Mesodermal cell (in vitro differentiated cells): ENCODE data around the gene KLHDC7B.
A peak's percentile ranks its signal among the peaks of the same experiment; 100 is the strongest.

ENCODE experiments used
- H3K27ac ChIP-seq: 2 replicates; pipeline ENCODE4 v1.7.0; 2013; ENCODE audit warnings: mild to moderate bottlenecking, low read depth, low read length, moderate library complexity; ENCODE audit not compliant: severe bottlenecking
- H3K36me3 ChIP-seq: 2 replicates; pipeline ENCODE4 v1.7.1; 2013; ENCODE audit warnings: mild to moderate bottlenecking, low read length, moderate library complexity; ENCODE audit not compliant: control insufficient read depth, insufficient read depth
- H3K4me1 ChIP-seq: one replicate; pipeline ENCODE4 v1.7.1; 2013; ENCODE audit warnings: mild to moderate bottlenecking, low read length; ENCODE audit not compliant: insufficient read depth, control insufficient read depth, poor library complexity, severe bottlenecking
- H3K4me3 ChIP-seq: 2 replicates; pipeline ENCODE4 v1.7.0; 2013; ENCODE audit warnings: low read length, control low read depth, mild to moderate bottlenecking; ENCODE audit not compliant: insufficient read depth, poor library complexity, severe bottlenecking; ENCODE audit errors: extremely low read depth
- H3K9me3 ChIP-seq: 2 replicates; pipeline ENCODE4 v1.7.1; 2013; ENCODE audit warnings: mild to moderate bottlenecking, low read length, moderate library complexity; ENCODE audit not compliant: control insufficient read depth
- WGBS, 2 experiments: methylation state at CpG; one replicate each; pipeline ENCODE4 v1.1.5; 2013; ENCODE audit warnings: missing lambda C conversion rate in 2 of 2; ENCODE audit not compliant: insufficient coverage in 2 of 2; 5-methylcytosine and 5-hydroxymethylcytosine counted together

The KLHDC7B gene

GRCh38 chr22:50505776-50506610 lies 39.7 kb upstream of the KLHDC7B start:
- no peak overlapping the region for H3K27ac ChIP-seq
- peak overlapping the region; percentile 82 for H3K4me3 ChIP-seq
- peaks cover 24% of the 10 kb centered on the region for H3K36me3 ChIP-seq
- 90 to 92% methylated on average over 40 of the region's 41 CpGs for WGBS, 2 experiments
- H3K4me1 ChIP-seq = peaks cover 13% of the 10 kb centered on the region
- H3K9me3 ChIP-seq = no peaks in the 10 kb centered on the region

DNA sequence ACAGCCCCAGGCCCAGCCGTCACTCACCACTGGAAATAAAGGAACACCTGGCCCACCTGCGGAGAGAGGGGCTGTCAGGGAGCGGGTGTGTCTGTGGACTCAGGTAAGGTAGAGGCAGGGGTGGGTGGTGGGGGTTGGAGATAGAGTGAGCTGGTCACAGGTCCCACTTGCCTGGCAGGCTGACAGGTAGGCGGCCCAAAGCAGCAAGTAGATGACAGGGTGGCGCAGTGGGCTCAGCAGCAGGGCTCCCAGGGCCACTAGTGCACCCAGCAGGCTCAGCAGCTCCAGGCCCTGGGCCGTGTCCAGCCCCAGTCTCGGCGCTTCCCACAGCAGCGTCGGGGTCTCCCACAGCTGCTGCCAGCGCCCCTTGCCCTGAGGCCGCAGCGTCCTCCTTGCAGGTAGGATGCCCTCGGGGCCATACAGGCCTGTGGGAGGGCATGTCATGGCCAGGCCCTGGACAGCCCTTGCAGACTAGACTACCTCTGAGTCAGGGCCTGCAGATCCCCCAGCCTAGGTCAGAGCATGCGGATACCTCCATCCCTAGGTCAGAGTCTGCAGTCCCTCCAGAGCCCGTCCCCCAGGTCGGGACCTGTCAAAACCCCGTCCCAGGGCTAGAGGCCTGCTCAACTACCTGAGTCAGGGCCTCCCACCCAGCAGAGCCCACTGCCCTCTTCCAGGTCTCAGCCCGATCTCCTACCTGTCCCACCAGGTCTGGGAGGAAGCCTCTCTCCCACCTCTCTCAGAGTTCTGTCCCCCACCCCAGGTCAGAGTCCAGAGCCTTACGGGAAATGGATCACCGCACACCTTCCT lies 38.9 kb upstream of the KLHDC7B start:
- Histone ChIP-seq H3K27ac (peak overlapping the region; percentile 29), H3K36me3 (peaks cover 25% of the 10 kb centered on the region), H3K4me3 (peak overlapping the region; percentile 82), H3K4me1 (peaks cover 13% of the 10 kb centered on the region), H3K9me3 (no peaks in the 10 kb centered on the region)
- 42 to 56% methylated on average over 13 to 16 of the region's 21 CpGs for WGBS, 2 experiments

DNA sequence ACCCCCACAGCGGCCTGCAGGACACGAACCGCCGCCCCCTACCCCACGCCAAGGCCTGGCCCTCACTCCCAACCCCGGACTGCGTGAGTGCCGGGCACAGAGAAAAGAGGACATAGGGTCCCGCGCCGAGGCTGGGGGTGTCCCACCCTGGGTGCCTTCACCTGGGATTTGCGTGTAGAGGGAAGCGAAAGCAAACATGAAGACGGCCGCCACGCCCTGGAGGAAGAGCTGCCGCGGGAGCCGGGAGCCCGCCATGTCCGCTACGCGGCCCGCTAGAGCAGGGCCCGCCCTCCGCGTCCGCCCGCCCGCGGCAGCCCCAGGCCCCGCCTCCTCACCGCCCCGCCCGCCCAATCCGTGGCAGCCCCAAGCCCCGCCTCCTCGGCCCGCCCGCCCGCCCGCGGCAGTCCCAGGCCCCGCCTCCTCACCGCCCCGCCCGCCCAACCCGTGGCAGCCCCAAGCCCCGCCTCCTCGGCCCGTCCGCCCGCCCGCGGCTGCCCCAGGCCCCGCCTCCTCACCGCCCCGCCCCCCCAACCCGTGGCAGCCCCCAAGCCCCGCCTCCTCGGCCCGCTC lies 38.2 kb upstream of the KLHDC7B start, which contains the start of gene LMF2:
Gene LMF2, minus strand, starts transcription at position 282 of the 570 bp plus-strand sequence. Its CDS starts 27 bp downstream, at position 255.
- Histone ChIP-seq H3K36me3 (peaks cover 32% of the 10 kb centered on the region), H3K4me3 (peak within 1 kb of the TSS; percentile 82), H3K27ac (peak within 1 kb of the TSS; percentile 94), H3K9me3 (no peaks in the 10 kb centered on the region), H3K4me1 (peaks cover 13% of the 10 kb centered on the region)
- WGBS, 2 experiments = 0 to 1% methylated on average over 19 to 24 of the region's 62 CpGs

DNA sequence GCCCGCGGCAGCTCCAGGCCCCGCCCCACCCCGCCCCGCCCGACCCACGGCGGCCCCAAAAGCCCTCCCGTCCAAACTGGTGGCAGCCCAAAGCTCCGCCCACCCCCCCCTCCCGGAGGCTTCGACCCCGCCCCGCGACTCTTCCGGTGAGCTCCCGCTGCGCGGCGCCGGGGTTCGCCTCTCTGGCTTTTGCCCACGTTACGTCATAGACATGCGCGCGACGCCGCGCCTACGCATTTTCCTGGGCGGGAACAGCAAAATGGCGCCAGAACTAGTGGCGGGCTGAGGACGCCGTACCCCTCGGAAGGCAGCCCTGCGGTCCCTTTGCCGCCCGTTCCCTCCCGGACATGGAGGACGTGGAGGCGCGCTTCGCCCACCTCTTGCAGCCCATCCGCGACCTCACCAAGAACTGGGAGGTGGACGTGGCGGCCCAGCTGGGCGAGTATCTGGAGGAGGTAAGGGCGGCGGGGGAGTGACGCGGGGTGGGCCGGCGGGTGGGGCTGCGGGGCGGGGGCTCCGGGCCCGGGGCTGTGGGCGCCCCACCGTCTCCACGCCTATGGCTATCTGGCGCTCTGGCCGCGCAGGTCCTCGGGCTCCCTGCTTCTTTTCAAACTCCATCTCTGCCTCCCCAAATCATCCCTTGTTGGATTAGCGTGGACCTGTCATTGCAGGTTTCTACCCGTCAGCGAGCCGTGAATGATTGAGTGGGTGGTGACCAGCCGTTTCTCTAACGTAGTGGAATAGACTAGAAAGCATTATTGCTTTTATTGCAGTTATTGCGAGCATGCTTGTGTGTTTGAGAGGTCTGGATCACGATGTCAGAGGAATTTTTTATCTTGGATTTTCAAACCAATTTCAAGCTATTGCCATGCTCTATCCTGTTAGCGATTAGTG lies 37.5 kb upstream of the KLHDC7B start, which contains the start of gene NCAPH2:
Gene NCAPH2, plus strand, starts transcription at position 234 of the 894 bp plus-strand sequence. Its CDS starts 114 bp downstream, at position 348.
- WGBS, 2 experiments = 0 to 1% methylated on average over 28 to 50 of the region's 76 CpGs
- no peaks in the 10 kb centered on the region for H3K9me3 ChIP-seq
- peaks cover 13% of the 10 kb centered on the region for H3K4me1 ChIP-seq
- peak within 1 kb of the TSS; percentile 82 for H3K4me3 ChIP-seq
- peak within 1 kb of the TSS; percentile 94 for H3K27ac ChIP-seq
- peaks cover 34% of the 10 kb centered on the region for H3K36me3 ChIP-seq

DNA sequence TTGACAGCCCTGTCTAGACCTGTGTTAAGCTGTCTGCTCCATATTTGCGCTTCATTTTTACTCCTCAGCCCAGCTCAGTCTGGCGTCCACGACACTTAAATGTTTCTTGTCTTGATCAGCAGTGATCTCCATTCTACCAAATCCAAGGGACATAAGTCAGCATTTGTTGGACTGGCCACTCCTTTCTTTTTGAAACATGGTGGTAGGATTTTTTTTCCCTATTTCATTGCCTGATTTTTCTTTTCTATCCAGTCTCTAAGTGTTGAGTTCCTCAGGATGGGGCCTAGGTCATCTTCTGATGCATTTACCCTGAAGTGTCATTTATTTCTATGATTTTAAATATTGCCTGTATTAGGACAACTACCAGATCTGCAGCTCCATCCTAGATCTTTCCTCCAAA lies 36.8 kb upstream of the KLHDC7B start:
- Histone ChIP-seq H3K9me3 (no peaks in the 10 kb centered on the region), H3K4me1 (peaks cover 13% of the 10 kb centered on the region), H3K4me3 (peak overlapping the region; percentile 65), H3K36me3 (peaks cover 31% of the 10 kb centered on the region), H3K27ac (no peak overlapping the region)
- WGBS, 2 experiments = 49 to 55% methylated on average over 3 of the region's 3 CpGs

DNA sequence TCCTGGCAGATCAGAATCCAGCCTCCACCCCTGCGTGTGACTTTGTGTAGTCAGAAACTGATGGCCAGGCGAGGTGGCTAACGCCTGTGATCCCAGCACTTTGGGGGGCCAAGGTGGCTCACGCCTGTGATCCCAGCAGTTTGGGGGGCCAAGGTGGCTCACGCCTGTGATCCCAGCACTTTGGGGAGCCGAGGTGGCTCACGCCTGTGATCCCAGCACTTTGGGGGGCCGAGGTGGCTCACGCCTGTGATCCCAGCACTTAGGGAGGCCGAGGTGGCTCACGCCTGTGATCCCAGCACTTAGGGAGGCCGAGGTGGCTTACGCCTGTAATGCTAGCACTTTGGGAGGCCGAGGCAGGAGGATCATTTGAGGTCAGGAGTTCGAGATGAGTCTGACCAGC lies 32.5 kb upstream of the KLHDC7B start:
- Histone ChIP-seq H3K36me3 (peaks cover 49% of the 10 kb centered on the region), H3K27ac (no peak overlapping the region), H3K9me3 (no peaks in the 10 kb centered on the region), H3K4me1 (peaks cover 6% of the 10 kb centered on the region), H3K4me3 (no peak overlapping the region)
- 94 to 96% methylated on average over 15 of the region's 15 CpGs for WGBS, 2 experiments

- Histone ChIP-seq H3K36me3 (peaks cover 70% of the 10 kb centered on the region), H3K9me3 (no peaks in the 10 kb centered on the region), H3K4me1 (no peaks in the 10 kb centered on the region), H3K4me3 (no peak overlapping the region), H3K27ac (no peak overlapping the region)
- 95 to 98% methylated on average over 5 of the region's 8 CpGs for WGBS, 2 experiments
These were observed 29.6 kb upstream of the KLHDC7B start for GRCh38 chr22:50516068-50516467.

GRCh38 chr22:50516891-50517290 lies 28.8 kb upstream of the KLHDC7B start:
- Histone ChIP-seq H3K9me3 (no peaks in the 10 kb centered on the region), H3K4me1 (no peaks in the 10 kb centered on the region), H3K27ac (no peak overlapping the region), H3K36me3 (peaks cover 77% of the 10 kb centered on the region), H3K4me3 (no peak overlapping the region)
- WGBS, 2 experiments = 94 to 95% methylated on average over 14 to 15 of the region's 16 CpGs

DNA sequence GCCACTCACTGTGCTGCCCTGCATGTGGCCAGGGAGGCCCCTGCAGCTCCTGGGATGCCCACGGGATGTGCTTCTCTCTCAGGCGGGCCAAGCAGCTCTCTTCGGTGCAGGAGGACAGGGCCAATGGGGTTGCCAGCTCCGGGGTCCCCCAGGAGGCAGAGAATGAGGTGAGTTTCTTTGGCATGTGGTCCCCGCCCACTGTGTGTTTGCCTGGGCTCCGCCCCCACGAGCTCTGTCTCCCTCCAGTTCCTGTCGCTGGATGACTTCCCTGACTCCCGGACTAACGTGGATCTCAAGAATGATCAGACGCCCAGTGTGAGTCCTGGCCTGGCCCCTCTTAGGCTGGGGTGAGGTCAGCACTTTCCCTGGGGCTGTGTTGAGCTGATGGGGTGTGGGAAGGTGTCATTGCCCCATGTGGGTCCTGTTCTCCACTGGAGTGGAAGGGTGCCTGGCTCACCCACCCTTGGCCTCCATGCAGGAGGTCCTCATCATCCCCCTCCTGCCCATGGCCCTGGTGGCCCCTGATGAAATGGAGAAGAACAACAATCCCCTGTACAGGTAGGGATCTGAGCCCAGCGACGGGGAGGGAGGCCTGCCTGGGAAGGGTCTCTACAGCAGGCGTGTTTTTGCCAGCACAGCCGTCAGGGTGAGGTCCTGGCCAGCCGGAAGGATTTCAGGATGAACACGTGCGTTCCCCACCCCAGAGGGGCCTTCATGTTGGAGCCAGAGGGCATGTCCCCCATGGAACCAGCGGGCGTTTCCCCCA lies 28.0 kb upstream of the KLHDC7B start:
- 92 to 94% methylated on average over 17 to 18 of the region's 20 CpGs for WGBS, 2 experiments
- H3K9me3 ChIP-seq = no peaks in the 10 kb centered on the region
- H3K36me3 ChIP-seq = peaks cover 77% of the 10 kb centered on the region
- H3K4me3 ChIP-seq = no peak overlapping the region
- no peak overlapping the region for H3K27ac ChIP-seq
- H3K4me1 ChIP-seq = no peaks in the 10 kb centered on the region
